Activated CD8-positive, alpha-beta T cell treated with anti-CD3 and anti-CD28 coated beads for 36 hours (primary cell): ENCODE data around the gene UBE2L6. TPM values are rescaled to one million over a fixed set of nuclear protein-coding genes. Genes with fewer than 3 reads are reported as not detected.
A peak's percentile ranks its signal among the peaks of the same experiment; 100 is the strongest.

ENCODE experiments used
- ATAC-seq: fragments of 200-7000 bp; cut with Tn5 transposase; one replicate; pipeline ENCODE4 v1.10.0; 2021; ENCODE audit warnings: mild to moderate bottlenecking, moderate library complexity
- CTCF ChIA-PET: fragments of 350-600 bp; sonication (Branson Sonifier 250); formaldehyde crosslinking; loops from one replicate; lab custom pipeline; 2021; ENCODE audit warnings: antibody characterized with exemption; lab: Charles Lee
- POLR2A ChIA-PET: fragments of 350-600 bp; sonication (Branson Sonifier 250); formaldehyde crosslinking; loops from one replicate; lab custom pipeline; 2021; ENCODE audit warnings: antibody characterized with exemption; lab: Charles Lee
- DNase-seq: peaks from one replicate; pipeline ENCODE4 v3.0.0-alpha.2; 2020
- H3K27ac Mint-ChIP-seq: one replicate; pipeline ENCODE4 v1.8.0; 2021; ENCODE audit warnings: mild to moderate bottlenecking, mixed read lengths
- H3K27me3 Mint-ChIP-seq: one replicate; pipeline ENCODE4 v1.8.0; 2021; ENCODE audit warnings: mixed read lengths
- H3K36me3 Mint-ChIP-seq: one replicate; pipeline ENCODE4 v1.8.0; 2021; ENCODE audit warnings: low read depth, mixed read lengths
- H3K4me1 Mint-ChIP-seq: one replicate; pipeline ENCODE4 v1.8.0; 2021; ENCODE audit warnings: low read depth, mixed read lengths
- H3K4me3 Mint-ChIP-seq: one replicate; pipeline ENCODE4 v1.8.0; 2021; ENCODE audit warnings: mild to moderate bottlenecking, moderate library complexity, mixed read lengths
- H3K9me3 Mint-ChIP-seq: one replicate; pipeline ENCODE4 v1.8.0; 2021; ENCODE audit warnings: mixed read lengths
- CTCF ChIP-seq: fragments of 200-600 bp; IDR thresholded peaks from one replicate; pipeline ENCODE4 v1.8.0; 2022; ENCODE audit warnings: antibody characterized with exemption, mild to moderate bottlenecking
- intact Hi-C: fragments of 100-400 bp; cut with micrococcal nuclease; formaldehyde crosslinking; loops from one replicate; pipeline ENCODE4 v1.10.0; 2022
- total RNA-seq, 2 experiments: library from RNA; stranded (reverse); gene quantifications; one replicate each; pipeline ENCODE4 v1.2.3, GENCODE V29; 2021

UBE2L6 gene
- total RNA-seq, 2 experiments from 2014 or later, result 148 to 159 TPM

DNA sequence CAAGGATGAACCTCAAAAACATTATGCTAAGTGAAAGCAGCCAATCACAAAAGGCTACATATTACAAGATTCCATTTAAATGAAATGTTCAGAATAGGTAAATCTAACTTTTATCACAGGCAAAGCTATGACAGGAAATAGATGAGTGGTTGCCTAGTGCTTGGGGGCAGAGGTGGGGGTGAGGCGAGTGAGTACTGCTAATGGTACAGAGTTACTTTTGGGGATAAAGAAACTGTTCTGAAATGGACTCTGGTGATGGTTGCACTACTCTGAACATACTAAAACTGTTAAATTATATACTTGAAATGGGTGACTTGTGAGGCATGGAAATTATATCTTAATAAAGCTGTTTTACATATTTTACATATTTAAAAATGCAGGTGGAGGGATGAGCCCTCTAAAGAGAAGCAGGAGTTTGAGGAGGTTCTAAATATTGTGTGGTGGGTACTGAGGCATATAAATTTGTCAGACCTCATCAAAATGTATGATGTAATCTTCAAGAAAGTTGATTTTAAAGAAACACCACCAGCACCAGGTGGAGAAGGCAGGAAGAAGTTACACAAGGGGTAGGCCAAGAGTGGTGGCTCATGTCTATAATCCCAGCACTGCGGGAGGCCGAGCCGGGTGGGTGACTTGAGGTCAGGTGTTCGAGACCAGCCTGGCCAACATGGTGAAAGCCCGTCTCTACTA, 55.6 kb downstream of the UBE2L6 start:
- DNase-seq (no peak), ATAC-seq (no peak)
- Mint-ChIP-seq H3K4me1 (peaks cover 33% of the 10 kb centered on the region), H3K4me3 (peak overlapping the region; percentile 3), H3K27me3 (no peaks in the 10 kb centered on the region), H3K9me3 (no peaks in the 10 kb centered on the region), H3K27ac (peak overlapping the region; percentile 65), H3K36me3 (peaks cover 15% of the 10 kb centered on the region)
- intact Hi-C loops, result no loop called here
- TF ChIP-seq CTCF, result no peak
- CTCF ChIA-PET, result interaction anchor here (0.6 to 2.2 kb wide), 11 partner anchors 10 to 288 kb away, joined by 3 to 32 read pairs (median 4); no protein-coding TSS in a partner anchor
- POLR2A ChIA-PET, result interaction anchor here (0.6 to 1.4 kb wide), 3 partner anchors 12 to 94 kb away, joined by 3 read pairs; no protein-coding TSS in a partner anchor

GRCh38 chr11:57508341-57509170, 58.9 kb downstream of the UBE2L6 start:
- no peak for ATAC-seq
- intact Hi-C loops, result no loop called here
- Mint-ChIP-seq H3K4me3 (no peak overlapping the region), H3K27ac (no peak overlapping the region), H3K27me3 (no peaks in the 10 kb centered on the region), H3K4me1 (peaks cover 25% of the 10 kb centered on the region), H3K36me3 (peaks cover 16% of the 10 kb centered on the region), H3K9me3 (no peaks in the 10 kb centered on the region)
- POLR2A ChIA-PET, result interaction anchor here (1.4 kb wide), 1 partner anchor 18 kb away, joined by 3 read pairs; no protein-coding TSS in a partner anchor
- CTCF ChIA-PET, result interaction anchor here (1.2 to 6.3 kb wide), 4 partner anchors 13 to 28 kb away, joined by 3 to 93 read pairs (median 23); partner anchors contain the start of gene SMTNL1
- DNase-seq, result no peak
- TF ChIP-seq CTCF, result no peak

- TF ChIP-seq CTCF, result no peak
- DNase-seq (no peak), ATAC-seq (no peak)
- Mint-ChIP-seq H3K27ac (no peak overlapping the region), H3K4me1 (peaks cover 6% of the 10 kb centered on the region), H3K36me3 (peaks cover 11% of the 10 kb centered on the region), H3K27me3 (no peaks in the 10 kb centered on the region), H3K4me3 (no peak overlapping the region), H3K9me3 (no peaks in the 10 kb centered on the region)
- ChIA-PET POLR2A (interaction anchor here (3.1 kb wide), 1 partner anchor 8 kb away, joined by 25 read pairs; the partner anchor contains the start of gene SLC43A1), CTCF (interaction anchor here (1.2 to 6.3 kb wide), 5 partner anchors 14 to 138 kb away, joined by 3 to 93 read pairs (median 5); no protein-coding TSS in a partner anchor)
- intact Hi-C loops, result no loop called here
Observed at GRCh38 chr11:57506522-57506921, 61.0 kb downstream of the UBE2L6 start.

GRCh38 chr11:57504511-57504910, 63.0 kb downstream of the UBE2L6 start:
- H3K9me3 Mint-ChIP-seq, result no peaks in the 10 kb centered on the region
- H3K27ac Mint-ChIP-seq, result no peak overlapping the region
- ATAC-seq (no peak), DNase-seq (no peak)
- H3K4me1 Mint-ChIP-seq, result peaks cover 3% of the 10 kb centered on the region
- no peak for TF ChIP-seq CTCF
- CTCF ChIA-PET, result interaction anchor here (0.7 to 6.3 kb wide), 4 partner anchors 12 to 46 kb away, joined by 3 to 93 read pairs (median 24); no protein-coding TSS in a partner anchor
- no peak overlapping the region for H3K4me3 Mint-ChIP-seq
- intact Hi-C loops, result no loop called here
- POLR2A ChIA-PET, result interaction anchor here (3.1 kb wide), 1 partner anchor 10 kb away, joined by 25 read pairs; the partner anchor contains the start of gene SLC43A1
- no peaks in the 10 kb centered on the region for H3K27me3 Mint-ChIP-seq
- peaks cover 17% of the 10 kb centered on the region for H3K36me3 Mint-ChIP-seq
